ENCODE data around the gene NR3C2. TPM values are rescaled to one million over a fixed set of nuclear protein-coding genes. Genes with fewer than 3 reads are reported as not detected.
"Not testable (repeated sequence)": the region's sequence is repeated elsewhere in the genome, so short reads cannot be mapped to it uniquely, and the experiment has no call there.

NR3C2 gene
- total RNA-seq, 2 experiments from 2014 or later = 4.2 to 4.3 TPM

GRCh38 chr4:148161601-148162000, 280.6 kb downstream of the NR3C2 start:
- H3K9me3 Mint-ChIP-seq = peaks cover 8% of the 10 kb centered on the region
- intact Hi-C loops (cut with micrococcal nuclease) = no loop called here
- H3K27me3 Mint-ChIP-seq = no peaks in the 10 kb centered on the region
- H3K4me1 Mint-ChIP-seq (ENCODE audit: low read depth) = no peaks in the 10 kb centered on the region
- H3K4me3 Mint-ChIP-seq = no peak overlapping the region
- ChIA-PET CTCF (no interaction called here), POLR2A (no interaction called here)
- DNase-seq = no peak
- H3K36me3 Mint-ChIP-seq = no peaks in the 10 kb centered on the region
- no peak overlapping the region for H3K27ac Mint-ChIP-seq

GRCh38 chr4:148159793-148160192, 282.4 kb downstream of the NR3C2 start:
- no peaks in the 10 kb centered on the region for H3K4me1 Mint-ChIP-seq (ENCODE audit: low read depth)
- ChIA-PET CTCF (no interaction called here), POLR2A (no interaction called here)
- H3K27ac Mint-ChIP-seq = no peak overlapping the region
- peaks cover 2% of the 10 kb centered on the region for H3K36me3 Mint-ChIP-seq
- DNase-seq = no peak
- intact Hi-C loops (cut with micrococcal nuclease) = no loop called here
- no peaks in the 10 kb centered on the region for H3K27me3 Mint-ChIP-seq
- H3K4me3 Mint-ChIP-seq = no peak overlapping the region
- H3K9me3 Mint-ChIP-seq = peaks cover 10% of the 10 kb centered on the region

GRCh38 chr4:148154769-148155168, 287.4 kb downstream of the NR3C2 start:
- no peak for DNase-seq
- CTCF ChIA-PET = no interaction called here
- no peaks in the 10 kb centered on the region for H3K27me3 Mint-ChIP-seq
- POLR2A ChIA-PET = no interaction called here
- peaks cover 17% of the 10 kb centered on the region for H3K36me3 Mint-ChIP-seq
- intact Hi-C loops (cut with micrococcal nuclease) = no loop called here
- H3K9me3 Mint-ChIP-seq = peaks cover 10% of the 10 kb centered on the region
- H3K27ac Mint-ChIP-seq = no peak overlapping the region
- H3K4me1 Mint-ChIP-seq (ENCODE audit: low read depth) = no peaks in the 10 kb centered on the region
- H3K4me3 Mint-ChIP-seq = no peak overlapping the region

GRCh38 chr4:148152868-148153625, 289.2 kb downstream of the NR3C2 start:
- H3K27me3 Mint-ChIP-seq = no peaks in the 10 kb centered on the region
- intact Hi-C loops (cut with micrococcal nuclease) = no loop called here
- H3K36me3 Mint-ChIP-seq = peaks cover 25% of the 10 kb centered on the region
- no peaks in the 10 kb centered on the region for H3K4me1 Mint-ChIP-seq (ENCODE audit: low read depth)
- H3K9me3 Mint-ChIP-seq = peaks cover 6% of the 10 kb centered on the region
- no peak overlapping the region for H3K4me3 Mint-ChIP-seq
- ChIA-PET POLR2A (no interaction called here), CTCF (no interaction called here)
- DNase-seq = no peak
- no peak overlapping the region for H3K27ac Mint-ChIP-seq

GRCh38 chr4:148151806-148152205, 290.4 kb downstream of the NR3C2 start:
- Mint-ChIP-seq H3K27ac (no peak overlapping the region), H3K4me3 (no peak overlapping the region), H3K36me3 (peaks cover 30% of the 10 kb centered on the region), H3K4me1 (ENCODE audit: low read depth) (no peaks in the 10 kb centered on the region), H3K9me3 (peaks cover 3% of the 10 kb centered on the region), H3K27me3 (no peaks in the 10 kb centered on the region)
- ChIA-PET CTCF (no interaction called here), POLR2A (no interaction called here)
- intact Hi-C loops (cut with micrococcal nuclease) = no loop called here
- DNase-seq = no peak

GRCh38 chr4:148145475-148145874, 296.7 kb downstream of the NR3C2 start:
- no peaks in the 10 kb centered on the region for H3K4me1 Mint-ChIP-seq (ENCODE audit: low read depth)
- no peak overlapping the region for H3K4me3 Mint-ChIP-seq
- DNase-seq = no peak
- no peak overlapping the region for H3K27ac Mint-ChIP-seq
- no peaks in the 10 kb centered on the region for H3K9me3 Mint-ChIP-seq
- POLR2A ChIA-PET = no interaction called here
- CTCF ChIA-PET = no interaction called here
- peaks cover 19% of the 10 kb centered on the region for H3K36me3 Mint-ChIP-seq
- intact Hi-C loops (cut with micrococcal nuclease) = no loop called here
- H3K27me3 Mint-ChIP-seq = no peaks in the 10 kb centered on the region

GRCh38 chr4:148143174-148143573, 299.0 kb downstream of the NR3C2 start:
- Mint-ChIP-seq H3K9me3 (no peaks in the 10 kb centered on the region), H3K27ac (no peak overlapping the region), H3K36me3 (peaks cover 22% of the 10 kb centered on the region), H3K27me3 (no peaks in the 10 kb centered on the region), H3K4me3 (no peak overlapping the region), H3K4me1 (ENCODE audit: low read depth) (no peaks in the 10 kb centered on the region)
- ChIA-PET CTCF (no interaction called here), POLR2A (no interaction called here)
- intact Hi-C loops (cut with micrococcal nuclease) = no loop called here
- no peak for DNase-seq

GRCh38 chr4:148141501-148141900, 300.7 kb downstream of the NR3C2 start:
- ChIA-PET POLR2A (no interaction called here), CTCF (no interaction called here)
- H3K27me3 Mint-ChIP-seq = no peaks in the 10 kb centered on the region
- no peaks in the 10 kb centered on the region for H3K9me3 Mint-ChIP-seq
- H3K4me3 Mint-ChIP-seq = no peak overlapping the region
- H3K36me3 Mint-ChIP-seq = peaks cover 16% of the 10 kb centered on the region
- DNase-seq = no peak
- H3K27ac Mint-ChIP-seq = no peak overlapping the region
- intact Hi-C loops (cut with micrococcal nuclease) = no loop called here
- H3K4me1 Mint-ChIP-seq (ENCODE audit: low read depth) = no peaks in the 10 kb centered on the region

- intact Hi-C loops (cut with micrococcal nuclease) = no loop called here
- ChIA-PET CTCF (no interaction called here), POLR2A (no interaction called here)
- peaks cover 51% of the 10 kb centered on the region for H3K36me3 Mint-ChIP-seq
- H3K4me1 Mint-ChIP-seq (ENCODE audit: low read depth) = no peaks in the 10 kb centered on the region
- no peak for DNase-seq
- H3K27me3 Mint-ChIP-seq = no peaks in the 10 kb centered on the region
- H3K27ac Mint-ChIP-seq = no peak overlapping the region
- H3K9me3 Mint-ChIP-seq = peaks cover 30% of the 10 kb centered on the region
- no peak overlapping the region for H3K4me3 Mint-ChIP-seq
These were observed 315.4 kb downstream of the NR3C2 start for GRCh38 chr4:148126825-148127224.

GRCh38 chr4:148124512-148124911, 317.7 kb downstream of the NR3C2 start:
- peaks cover 47% of the 10 kb centered on the region for H3K36me3 Mint-ChIP-seq
- no peak overlapping the region for H3K27ac Mint-ChIP-seq
- no peak overlapping the region for H3K4me3 Mint-ChIP-seq
- CTCF ChIA-PET = no interaction called here
- POLR2A ChIA-PET = no interaction called here
- intact Hi-C loops (cut with micrococcal nuclease) = no loop called here
- DNase-seq = no peak
- H3K4me1 Mint-ChIP-seq (ENCODE audit: low read depth) = no peaks in the 10 kb centered on the region
- H3K9me3 Mint-ChIP-seq = peaks cover 30% of the 10 kb centered on the region
- no peaks in the 10 kb centered on the region for H3K27me3 Mint-ChIP-seq

- H3K27ac Mint-ChIP-seq; CTCF ChIA-PET; DNase-seq; POLR2A ChIA-PET; H3K27me3 Mint-ChIP-seq; H3K4me1 Mint-ChIP-seq (ENCODE audit: low read depth); H3K4me3 Mint-ChIP-seq; intact Hi-C loops (cut with micrococcal nuclease): not testable (repeated sequence)
- H3K36me3 Mint-ChIP-seq = peaks cover 39% of the 10 kb centered on the region
- peaks cover 30% of the 10 kb centered on the region for H3K9me3 Mint-ChIP-seq
These were observed 319.1 kb downstream of the NR3C2 start for GRCh38 chr4:148123161-148123560.

- peaks cover 27% of the 10 kb centered on the region for H3K36me3 Mint-ChIP-seq
- H3K27ac Mint-ChIP-seq = no peak overlapping the region
- no peak overlapping the region for H3K4me3 Mint-ChIP-seq
- CTCF ChIA-PET = no interaction called here
- POLR2A ChIA-PET = no interaction called here
- DNase-seq = no peak
- H3K9me3 Mint-ChIP-seq = peaks cover 20% of the 10 kb centered on the region
- H3K27me3 Mint-ChIP-seq = no peaks in the 10 kb centered on the region
- intact Hi-C loops (cut with micrococcal nuclease) = no loop called here
- H3K4me1 Mint-ChIP-seq (ENCODE audit: low read depth) = peaks cover 7% of the 10 kb centered on the region
These were observed 322.0 kb downstream of the NR3C2 start for GRCh38 chr4:148120216-148120615.

GRCh38 chr4:148118633-148119032, 323.6 kb downstream of the NR3C2 start:
- no peak overlapping the region for H3K27ac Mint-ChIP-seq
- no peak for DNase-seq
- POLR2A ChIA-PET = no interaction called here
- CTCF ChIA-PET = no interaction called here
- peaks cover 7% of the 10 kb centered on the region for H3K9me3 Mint-ChIP-seq
- H3K36me3 Mint-ChIP-seq = peaks cover 24% of the 10 kb centered on the region
- peaks cover 7% of the 10 kb centered on the region for H3K4me1 Mint-ChIP-seq (ENCODE audit: low read depth)
- no peak overlapping the region for H3K4me3 Mint-ChIP-seq
- no peaks in the 10 kb centered on the region for H3K27me3 Mint-ChIP-seq
- intact Hi-C loops (cut with micrococcal nuclease) = no loop called here

Measured in activated CD4-positive, alpha-beta memory T cell treated with anti-CD3 and anti-CD28 coated beads for 36 hours (primary cell).